ENCODE measurements around the gene ARHGAP40. TPM values are rescaled to one million over a fixed set of nuclear protein-coding genes. Genes with fewer than 3 reads are reported as not detected.

Gene ARHGAP40
- total and polyA plus RNA-seq, 2 of the 13 experiments (the other 11 are each of a cell fraction or from before 2014, with no cell fraction given): 0.75 to 2.1 TPM

DNA sequence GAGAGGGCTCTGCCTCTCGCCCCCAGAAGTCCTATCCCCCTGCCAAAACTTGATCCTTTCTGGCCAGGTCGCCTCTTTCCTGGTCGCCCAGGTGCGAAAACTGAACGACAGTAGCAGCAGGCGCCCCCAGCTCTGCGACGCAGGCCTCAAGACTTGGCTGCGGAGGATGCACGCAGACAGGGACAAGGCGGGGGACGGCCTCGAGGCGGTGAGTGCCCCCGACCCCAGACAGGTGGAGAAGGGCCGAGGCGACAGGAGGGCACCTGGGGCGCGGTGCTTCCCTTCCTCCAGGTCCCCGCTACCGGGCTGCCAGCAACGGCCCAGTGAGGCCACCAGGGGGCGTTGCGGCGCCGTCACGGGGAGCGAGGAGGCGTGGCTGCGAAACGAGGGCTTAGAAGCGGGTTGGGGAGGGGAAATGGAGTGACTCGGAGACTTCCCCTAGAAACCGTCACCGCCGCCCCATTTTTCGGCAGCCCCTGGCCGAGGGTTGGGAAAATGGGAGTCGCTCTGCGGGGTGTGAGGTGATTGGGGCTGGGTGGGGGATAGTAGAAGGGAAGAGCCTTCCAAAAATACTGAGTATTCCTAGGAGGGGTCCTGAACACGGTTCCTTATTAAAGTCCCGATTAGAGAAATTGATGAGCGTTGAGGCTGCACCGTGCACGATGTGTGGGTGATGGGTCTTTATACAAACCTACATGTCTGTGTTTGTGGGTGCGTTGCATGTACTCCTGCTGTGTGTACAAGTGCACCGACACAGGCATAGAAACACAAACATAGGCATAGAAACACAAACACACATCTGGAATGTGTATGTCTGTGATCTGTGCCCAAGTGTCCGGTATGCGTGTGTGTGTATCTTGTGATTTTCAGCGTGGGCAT lies 44.6 kb downstream of the ARHGAP40 start (continued):
- TF ChIP-seq, protein P1, sequence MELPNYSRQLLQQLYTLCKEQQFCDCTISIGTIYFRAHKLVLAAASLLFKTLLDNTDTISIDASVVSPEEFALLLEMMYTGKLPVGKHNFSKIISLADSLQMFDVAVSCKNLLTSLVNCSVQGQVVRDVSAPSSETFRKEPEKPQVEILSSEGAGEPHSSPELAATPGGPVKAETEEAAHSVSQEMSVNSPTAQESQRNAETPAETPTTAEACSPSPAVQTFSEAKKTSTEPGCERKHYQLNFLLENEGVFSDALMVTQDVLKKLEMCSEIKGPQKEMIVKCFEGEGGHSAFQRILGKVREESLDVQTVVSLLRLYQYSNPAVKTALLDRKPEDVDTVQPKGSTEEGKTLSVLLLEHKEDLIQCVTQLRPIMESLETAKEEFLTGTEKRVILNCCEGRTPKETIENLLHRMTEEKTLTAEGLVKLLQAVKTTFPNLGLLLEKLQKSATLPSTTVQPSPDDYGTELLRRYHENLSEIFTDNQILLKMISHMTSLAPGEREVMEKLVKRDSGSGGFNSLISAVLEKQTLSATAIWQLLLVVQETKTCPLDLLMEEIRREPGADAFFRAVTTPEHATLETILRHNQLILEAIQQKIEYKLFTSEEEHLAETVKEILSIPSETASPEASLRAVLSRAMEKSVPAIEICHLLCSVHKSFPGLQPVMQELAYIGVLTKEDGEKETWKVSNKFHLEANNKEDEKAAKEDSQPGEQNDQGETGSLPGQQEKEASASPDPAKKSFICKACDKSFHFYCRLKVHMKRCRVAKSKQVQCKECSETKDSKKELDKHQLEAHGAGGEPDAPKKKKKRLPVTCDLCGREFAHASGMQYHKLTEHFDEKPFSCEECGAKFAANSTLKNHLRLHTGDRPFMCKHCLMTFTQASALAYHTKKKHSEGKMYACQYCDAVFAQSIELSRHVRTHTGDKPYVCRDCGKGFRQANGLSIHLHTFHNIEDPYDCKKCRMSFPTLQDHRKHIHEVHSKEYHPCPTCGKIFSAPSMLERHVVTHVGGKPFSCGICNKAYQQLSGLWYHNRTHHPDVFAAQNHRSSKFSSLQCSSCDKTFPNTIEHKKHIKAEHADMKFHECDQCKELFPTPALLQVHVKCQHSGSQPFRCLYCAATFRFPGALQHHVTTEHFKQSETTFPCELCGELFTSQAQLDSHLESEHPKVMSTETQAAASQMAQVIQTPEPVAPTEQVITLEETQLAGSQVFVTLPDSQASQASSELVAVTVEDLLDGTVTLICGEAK (IDR thresholded peaks at IDR 0.05): no peak
- TF ChIP-seq, protein P1 (CRISPR knock-in tag; IDR thresholded peaks at IDR 0.05): 0 out of 2 replicates have a peak, but pooled peaks have one; percentile 8
- TF ChIP-seq ZNF598 (CRISPR knock-in tag; IDR thresholded peaks at IDR 0.05; ENCODE audit: borderline replicate concordance): peak; percentile 74; the same call in 1 of the 2 replicates
- 0 out of 2 replicates have a peak, but pooled peaks have one; percentile 32 for TF ChIP-seq MIXL1 (CRISPR knock-in tag; IDR thresholded peaks at IDR 0.05)
- TF ChIP-seq ZNF224 (CRISPR knock-in tag; IDR thresholded peaks at IDR 0.05): no peak
- 0 out of 4 replicates have a peak, but pooled peaks of 1 of the 2 experiments have one; percentile 26 for TF ChIP-seq NR2F1 (CRISPR knock-in tag; IDR thresholded peaks at IDR 0.05)
- TF ChIP-seq, protein P2, sequence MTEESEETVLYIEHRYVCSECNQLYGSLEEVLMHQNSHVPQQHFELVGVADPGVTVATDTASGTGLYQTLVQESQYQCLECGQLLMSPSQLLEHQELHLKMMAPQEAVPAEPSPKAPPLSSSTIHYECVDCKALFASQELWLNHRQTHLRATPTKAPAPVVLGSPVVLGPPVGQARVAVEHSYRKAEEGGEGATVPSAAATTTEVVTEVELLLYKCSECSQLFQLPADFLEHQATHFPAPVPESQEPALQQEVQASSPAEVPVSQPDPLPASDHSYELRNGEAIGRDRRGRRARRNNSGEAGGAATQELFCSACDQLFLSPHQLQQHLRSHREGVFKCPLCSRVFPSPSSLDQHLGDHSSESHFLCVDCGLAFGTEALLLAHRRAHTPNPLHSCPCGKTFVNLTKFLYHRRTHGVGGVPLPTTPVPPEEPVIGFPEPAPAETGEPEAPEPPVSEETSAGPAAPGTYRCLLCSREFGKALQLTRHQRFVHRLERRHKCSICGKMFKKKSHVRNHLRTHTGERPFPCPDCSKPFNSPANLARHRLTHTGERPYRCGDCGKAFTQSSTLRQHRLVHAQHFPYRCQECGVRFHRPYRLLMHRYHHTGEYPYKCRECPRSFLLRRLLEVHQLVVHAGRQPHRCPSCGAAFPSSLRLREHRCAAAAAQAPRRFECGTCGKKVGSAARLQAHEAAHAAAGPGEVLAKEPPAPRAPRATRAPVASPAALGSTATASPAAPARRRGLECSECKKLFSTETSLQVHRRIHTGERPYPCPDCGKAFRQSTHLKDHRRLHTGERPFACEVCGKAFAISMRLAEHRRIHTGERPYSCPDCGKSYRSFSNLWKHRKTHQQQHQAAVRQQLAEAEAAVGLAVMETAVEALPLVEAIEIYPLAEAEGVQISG (CRISPR knock-in tag; IDR thresholded peaks at IDR 0.05): peak; percentile 69
- no peak for TF ChIP-seq CCAR2 (optimal IDR thresholded peaks at IDR 0.05; ENCODE audit: low read depth, low read length)
- TF ChIP-seq, protein P3, sequence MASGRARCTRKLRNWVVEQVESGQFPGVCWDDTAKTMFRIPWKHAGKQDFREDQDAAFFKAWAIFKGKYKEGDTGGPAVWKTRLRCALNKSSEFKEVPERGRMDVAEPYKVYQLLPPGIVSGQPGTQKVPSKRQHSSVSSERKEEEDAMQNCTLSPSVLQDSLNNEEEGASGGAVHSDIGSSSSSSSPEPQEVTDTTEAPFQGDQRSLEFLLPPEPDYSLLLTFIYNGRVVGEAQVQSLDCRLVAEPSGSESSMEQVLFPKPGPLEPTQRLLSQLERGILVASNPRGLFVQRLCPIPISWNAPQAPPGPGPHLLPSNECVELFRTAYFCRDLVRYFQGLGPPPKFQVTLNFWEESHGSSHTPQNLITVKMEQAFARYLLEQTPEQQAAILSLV (CRISPR knock-in tag; IDR thresholded peaks at IDR 0.05; ENCODE audit: borderline replicate concordance): peak; percentile 98; the same call in 1 of the 2 replicates
- TF ChIP-seq, protein P4, sequence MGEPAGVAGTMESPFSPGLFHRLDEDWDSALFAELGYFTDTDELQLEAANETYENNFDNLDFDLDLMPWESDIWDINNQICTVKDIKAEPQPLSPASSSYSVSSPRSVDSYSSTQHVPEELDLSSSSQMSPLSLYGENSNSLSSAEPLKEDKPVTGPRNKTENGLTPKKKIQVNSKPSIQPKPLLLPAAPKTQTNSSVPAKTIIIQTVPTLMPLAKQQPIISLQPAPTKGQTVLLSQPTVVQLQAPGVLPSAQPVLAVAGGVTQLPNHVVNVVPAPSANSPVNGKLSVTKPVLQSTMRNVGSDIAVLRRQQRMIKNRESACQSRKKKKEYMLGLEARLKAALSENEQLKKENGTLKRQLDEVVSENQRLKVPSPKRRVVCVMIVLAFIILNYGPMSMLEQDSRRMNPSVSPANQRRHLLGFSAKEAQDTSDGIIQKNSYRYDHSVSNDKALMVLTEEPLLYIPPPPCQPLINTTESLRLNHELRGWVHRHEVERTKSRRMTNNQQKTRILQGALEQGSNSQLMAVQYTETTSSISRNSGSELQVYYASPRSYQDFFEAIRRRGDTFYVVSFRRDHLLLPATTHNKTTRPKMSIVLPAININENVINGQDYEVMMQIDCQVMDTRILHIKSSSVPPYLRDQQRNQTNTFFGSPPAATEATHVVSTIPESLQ (CRISPR knock-in tag; conservative IDR thresholded peaks at IDR 0.05): peak; percentile 90; the same call in 1 of the 2 replicates
- TF ChIP-seq POLR2AphosphoS2 (IDR thresholded peaks at IDR 0.05; ENCODE audit: low read depth, low read length): no peak
- no peak for TF ChIP-seq FOXJ3 (CRISPR knock-in tag; IDR thresholded peaks at IDR 0.05; ENCODE audit: borderline replicate concordance)
